Inflammatory macrophage treated with lipopolysaccharide for 1 hour (primary cell): ENCODE data around the gene EFNA4.
"Not testable (repeated sequence)": the region's sequence is repeated elsewhere in the genome, so short reads cannot be mapped to it uniquely, and the experiment has no call there.

Experiments used
- DNase-seq, 2 donors: peaks; one replicate each; pipeline ENCODE4 v3.0.0-alpha.2; 2020 to 2022

Gene EFNA4

GRCh38 chr1:155091071-155092051 is 27.8 kb downstream of the EFNA4 start:
- DNase-seq = peak; percentile 34 to 93

- DNase-seq = no peak
Observed at GRCh38 chr1:155092131-155092530, 28.6 kb downstream of the EFNA4 start.

GRCh38 chr1:155092641-155093040 is 29.1 kb downstream of the EFNA4 start:
- DNase-seq = no peak

- peak in 1 of 2 donors; percentile 32 for DNase-seq
Observed at GRCh38 chr1:155093911-155094621, 30.5 kb downstream of the EFNA4 start.

GRCh38 chr1:155094622-155094948 is 31.0 kb downstream of the EFNA4 start:
- no peak for DNase-seq

- DNase-seq = no peak
Observed at GRCh38 chr1:155099331-155099730, 35.8 kb downstream of the EFNA4 start.

GRCh38 chr1:155103325-155103724 is 39.8 kb downstream of the EFNA4 start:
- no peak for DNase-seq

GRCh38 chr1:155104605-155105534 is 41.3 kb downstream of the EFNA4 start:
- no peak for DNase-seq

- peak in 1 of 2 donors; percentile 10 for DNase-seq
Observed at GRCh38 chr1:155105604-155106011, 42.1 kb downstream of the EFNA4 start.

GRCh38 chr1:155106862-155107261 is 43.3 kb downstream of the EFNA4 start:
- no peak for DNase-seq

GRCh38 chr1:155107309-155108264 is 44.0 kb downstream of the EFNA4 start:
- DNase-seq = no peak

GRCh38 chr1:155108296-155108695 is 44.8 kb downstream of the EFNA4 start:
- no peak for DNase-seq

- no peak for DNase-seq
Observed at GRCh38 chr1:155110381-155110780, 46.8 kb downstream of the EFNA4 start.

- DNase-seq = no peak
Observed at GRCh38 chr1:155110826-155111225, 47.3 kb downstream of the EFNA4 start.

- DNase-seq = no peak
Observed at GRCh38 chr1:155113450-155113980, 50.0 kb downstream of the EFNA4 start.

GRCh38 chr1:155116113-155116764 is 52.7 kb downstream of the EFNA4 start:
- no peak for DNase-seq

- no peak for DNase-seq
Observed at GRCh38 chr1:155117610-155118009, 54.1 kb downstream of the EFNA4 start.

GRCh38 chr1:155118090-155118489 is 54.5 kb downstream of the EFNA4 start:
- not testable (repeated sequence) for DNase-seq
